Measurements from ENCODE around the gene WWOX. TPM values are rescaled to one million over a fixed set of nuclear protein-coding genes. Genes with fewer than 3 reads are reported as not detected.
"Not testable (repeated sequence)": the region's sequence is repeated elsewhere in the genome, so short reads cannot be mapped to it uniquely, and the experiment has no call there.

The WWOX gene
- total RNA-seq, 1 experiment from 2014 or later, result 18.0 TPM

DNA sequence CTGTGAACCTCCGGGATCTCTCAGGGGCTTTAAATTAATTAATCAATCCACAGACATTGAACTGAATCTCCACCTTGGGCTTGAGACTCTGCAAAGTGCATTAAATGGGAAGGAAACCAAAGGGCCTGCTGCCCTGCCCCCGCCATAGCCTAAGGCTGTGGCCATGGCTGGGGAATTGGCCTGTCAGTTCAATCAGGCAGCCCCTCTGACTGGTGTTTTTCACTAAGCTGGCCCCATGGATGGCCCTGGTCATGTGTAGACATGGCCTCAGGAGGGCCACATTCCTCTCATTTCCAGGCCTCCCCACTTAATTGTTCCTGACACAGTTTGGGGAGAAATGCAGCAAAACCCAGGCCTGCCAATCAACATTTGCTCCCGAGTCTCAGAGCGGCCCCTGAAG, 499.8 kb downstream of the WWOX start:
- DNase-seq (ENCODE audit: low read depth), result no peak

DNA sequence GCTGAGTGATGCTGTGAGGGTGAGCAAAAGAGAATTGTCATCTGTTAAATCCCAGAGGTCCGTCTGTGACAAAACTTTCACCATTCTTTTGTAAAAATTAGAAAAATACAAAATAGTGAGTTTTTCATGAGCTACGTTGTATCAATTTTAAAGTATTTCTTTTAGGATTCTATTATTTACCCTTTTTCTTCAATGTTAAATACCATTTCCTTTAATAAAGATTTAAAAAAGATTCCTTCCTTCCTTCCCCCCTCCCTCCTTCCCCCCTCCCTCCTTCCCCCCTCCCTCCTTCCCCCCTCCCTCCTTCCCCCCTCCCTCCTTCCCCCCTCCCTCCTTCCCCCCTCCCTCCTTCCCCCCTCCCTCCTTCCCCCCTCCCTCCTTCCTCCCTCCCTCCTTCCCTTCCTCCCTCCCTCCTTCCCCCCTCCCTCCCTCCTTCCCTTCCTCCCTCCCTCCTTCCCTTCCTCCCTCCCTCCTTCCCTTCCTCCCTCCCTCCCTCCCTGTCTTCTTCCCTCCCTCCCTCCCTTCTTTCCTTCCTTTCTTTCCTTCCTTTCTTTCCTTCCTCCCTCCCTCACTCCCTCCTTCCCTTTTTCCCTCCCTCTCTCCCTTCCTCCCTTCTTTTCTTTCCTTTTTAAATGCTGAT, 505.1 kb downstream of the WWOX start:
- not testable (repeated sequence) for DNase-seq (ENCODE audit: low read depth)

DNA sequence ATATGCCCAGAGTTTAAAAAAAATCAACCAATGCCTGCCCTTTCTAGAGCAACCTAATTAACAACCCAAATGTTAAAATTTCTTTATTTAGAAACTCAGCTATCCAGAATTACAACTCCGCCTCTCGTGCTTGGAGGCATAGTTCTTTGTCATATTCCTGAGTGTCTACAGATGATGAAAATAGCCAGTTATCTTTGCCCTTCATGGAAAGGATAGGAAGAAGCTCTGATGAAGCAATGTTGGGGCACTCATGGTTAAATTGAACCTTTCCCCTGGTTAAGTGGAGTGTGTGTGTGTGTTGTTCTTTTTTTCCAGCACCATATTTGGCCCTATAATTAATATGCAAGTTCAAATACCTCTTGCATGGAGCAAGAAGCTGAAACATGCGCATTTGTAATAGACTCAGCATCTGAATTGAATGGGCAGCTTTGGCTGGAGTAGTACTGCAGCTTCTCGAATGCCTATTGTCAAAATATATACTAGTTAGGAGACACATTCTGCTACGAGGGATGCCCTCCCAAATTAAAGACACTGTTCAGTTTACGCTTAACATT, 506.2 kb downstream of the WWOX start:
- DNase-seq (ENCODE audit: low read depth), result no peak

DNA sequence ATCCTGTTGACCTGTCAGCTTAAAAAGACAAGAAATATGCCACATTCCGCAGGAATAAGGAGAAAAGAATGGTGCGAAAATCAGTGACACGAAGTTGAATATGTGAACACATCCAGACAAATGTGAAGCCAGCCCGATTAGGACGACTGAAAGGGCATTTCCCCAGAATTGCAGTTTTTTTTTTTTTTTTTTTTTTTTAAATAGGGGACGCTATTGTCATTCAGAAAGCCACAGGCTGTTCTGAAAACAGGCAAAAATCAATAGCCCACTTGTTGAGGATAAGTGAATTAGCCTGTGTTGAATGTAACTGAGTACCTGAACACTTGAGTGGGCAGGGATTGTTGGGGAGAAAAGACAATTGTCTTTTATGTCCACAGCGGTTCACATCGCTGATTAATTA, 507.1 kb downstream of the WWOX start:
- DNase-seq (ENCODE audit: low read depth), result no peak

DNA sequence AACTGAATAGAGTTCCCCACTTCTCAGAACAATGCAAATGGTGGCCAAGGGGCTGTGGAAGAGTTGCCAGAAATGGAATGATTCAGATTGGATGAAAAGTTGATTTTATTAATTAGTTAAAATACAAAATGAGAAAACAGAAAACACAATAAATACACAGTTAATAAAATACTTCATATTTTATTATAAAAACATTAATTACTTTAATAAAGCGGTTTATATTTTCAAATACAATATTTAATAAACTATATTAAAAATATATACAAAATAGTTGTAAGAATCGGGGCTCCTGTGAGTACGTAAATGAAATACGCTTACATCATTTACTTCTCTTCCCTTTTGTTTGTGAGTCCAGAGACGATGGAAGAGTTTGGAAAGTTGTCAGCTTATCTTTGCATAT, 507.6 kb downstream of the WWOX start:
- no peak for DNase-seq (ENCODE audit: low read depth)

DNA sequence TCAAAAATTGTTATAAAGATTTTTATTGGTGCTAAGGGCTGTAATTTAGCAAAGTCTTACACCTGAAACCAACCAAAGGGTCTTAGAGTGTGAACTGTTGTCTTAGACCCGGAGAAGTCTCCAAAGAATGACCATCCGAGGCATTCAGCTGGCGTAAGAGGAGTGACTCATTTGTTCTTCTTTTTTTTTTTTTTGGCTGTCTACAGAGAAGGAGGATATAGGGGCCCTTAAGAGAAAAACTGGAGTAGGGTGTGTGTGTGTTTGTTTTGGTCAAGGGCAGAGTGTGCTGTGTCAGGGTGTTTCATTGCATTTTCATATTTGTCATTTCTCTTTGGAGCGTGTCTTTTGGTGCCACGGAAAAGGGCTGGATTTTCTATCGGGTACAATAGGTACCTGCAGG, 508.0 kb downstream of the WWOX start:
- DNase-seq (ENCODE audit: low read depth), result peak; percentile 21

DNA sequence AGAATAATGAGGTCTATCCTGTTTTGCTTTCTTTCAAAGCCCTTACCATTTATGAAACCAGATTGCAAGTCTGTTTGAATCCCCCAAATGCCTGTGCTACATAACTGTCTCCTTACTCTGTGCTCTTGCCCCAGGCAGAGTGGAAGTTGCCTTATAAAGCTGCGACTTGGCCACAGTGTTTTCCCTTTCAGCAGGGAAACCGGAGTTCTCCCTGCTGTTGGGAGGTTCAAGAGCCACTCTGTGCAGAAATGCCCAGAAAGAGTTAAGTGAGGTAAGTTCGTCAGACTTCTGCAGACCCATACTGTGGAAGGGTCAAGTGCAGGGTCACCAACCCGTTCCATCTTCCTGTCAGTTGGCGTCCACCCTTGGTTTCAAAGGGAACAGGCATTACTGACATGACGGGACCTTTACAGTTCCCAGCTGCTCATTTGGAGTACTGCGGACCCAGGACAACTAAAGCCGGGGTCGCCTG, 508.9 kb downstream of the WWOX start:
- DNase-seq (ENCODE audit: low read depth), result no peak

DNA sequence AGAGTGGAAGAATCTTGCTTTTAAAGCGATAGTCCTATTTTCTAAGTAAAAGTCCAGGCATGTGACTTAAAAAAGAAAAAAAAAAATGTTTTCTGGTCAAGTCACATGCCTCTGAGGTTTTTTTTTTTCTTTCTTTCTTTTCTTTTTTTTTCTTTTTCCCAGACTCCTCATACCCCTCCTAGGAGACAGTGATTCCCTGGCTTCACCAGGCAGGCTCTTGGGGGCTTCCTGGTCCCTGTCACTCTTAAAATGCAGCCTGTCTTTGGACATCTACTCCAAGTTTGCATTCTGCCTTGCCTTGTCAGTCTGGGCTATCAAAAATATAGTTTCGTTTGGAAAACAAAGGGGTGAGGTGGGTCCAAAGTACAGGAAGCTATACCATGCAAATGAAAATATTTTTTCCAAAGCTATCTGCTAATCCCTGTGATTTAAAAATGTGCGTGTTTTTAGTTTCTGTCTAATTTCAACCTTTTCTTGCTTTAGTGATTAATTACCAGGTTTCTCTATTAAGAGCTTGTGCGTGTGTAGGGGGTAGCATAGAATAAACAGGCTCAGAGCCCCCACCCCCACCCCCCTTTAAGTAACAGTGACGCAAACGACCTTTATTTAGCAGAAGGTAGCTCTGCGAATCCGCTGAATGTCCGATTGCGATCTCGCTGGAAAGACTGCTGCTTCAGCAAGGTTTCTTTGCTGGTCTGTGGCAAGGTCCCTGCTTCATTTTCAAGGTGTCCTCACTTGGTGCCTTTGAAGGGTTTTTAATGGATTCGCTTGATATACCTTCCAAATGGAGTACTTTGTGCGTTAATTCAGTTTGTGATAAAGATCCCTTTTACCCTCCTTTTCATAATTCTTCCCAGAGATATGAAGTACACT, 510.2 kb downstream of the WWOX start:
- DNase-seq (ENCODE audit: low read depth), result no peak

DNA sequence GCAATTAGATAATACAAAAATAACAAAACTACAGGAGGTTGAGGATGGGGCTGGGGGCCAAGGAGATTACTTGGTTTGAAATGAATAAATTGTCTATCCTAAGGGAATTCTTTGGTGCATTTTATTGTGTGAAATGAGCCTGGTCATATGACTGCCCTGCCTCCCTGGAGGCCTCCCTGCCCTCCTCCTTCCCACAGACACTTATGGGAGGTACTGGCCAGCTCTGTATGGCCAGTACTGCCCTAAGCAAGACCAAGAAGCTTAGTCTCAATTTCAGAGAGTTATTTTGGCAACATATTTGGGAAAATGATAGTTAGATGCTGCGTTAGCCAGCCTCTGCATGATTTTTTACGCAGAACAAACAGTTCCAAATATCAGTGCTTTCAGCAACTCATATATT, 511.9 kb downstream of the WWOX start:
- no peak for DNase-seq (ENCODE audit: low read depth)

DNA sequence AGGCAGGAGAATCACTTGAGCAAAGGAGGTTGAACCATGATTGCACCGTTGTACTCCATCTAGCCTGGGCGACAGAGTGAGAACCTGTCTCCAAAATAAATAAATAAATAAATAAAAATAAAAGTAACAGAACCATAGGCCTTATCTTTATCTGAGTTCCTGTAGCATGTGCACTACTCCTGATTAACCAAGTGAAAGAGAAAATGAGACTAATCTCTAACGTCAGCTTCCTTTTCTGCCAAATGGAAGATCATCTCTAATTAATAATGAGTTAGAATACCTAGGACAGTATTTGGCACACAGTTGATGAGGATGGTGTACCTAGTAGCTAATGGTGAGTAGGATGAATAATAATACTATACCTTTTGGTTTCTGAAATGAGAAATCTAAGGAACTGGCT, 520.4 kb downstream of the WWOX start:
- no peak for DNase-seq (ENCODE audit: low read depth)

DNA sequence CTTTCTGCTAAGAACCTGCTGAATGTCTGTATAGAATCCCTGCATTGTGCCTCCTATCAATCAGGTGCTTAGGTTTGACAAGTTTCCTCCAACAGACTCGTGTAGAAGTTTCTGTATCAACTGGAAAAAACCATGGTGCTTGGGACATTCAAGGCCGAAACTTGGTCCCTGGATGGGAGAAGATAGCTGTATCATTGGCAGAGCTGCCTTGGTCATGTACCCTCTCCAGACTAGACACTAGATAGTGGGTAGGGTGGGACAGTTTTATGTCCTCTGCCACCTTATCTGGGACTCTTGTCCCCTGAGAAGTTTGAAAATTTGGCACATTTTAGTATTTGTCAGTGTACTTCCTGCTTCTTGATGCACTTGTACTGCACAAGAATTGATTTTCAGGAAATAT, 520.8 kb downstream of the WWOX start:
- no peak for DNase-seq (ENCODE audit: low read depth)

DNA sequence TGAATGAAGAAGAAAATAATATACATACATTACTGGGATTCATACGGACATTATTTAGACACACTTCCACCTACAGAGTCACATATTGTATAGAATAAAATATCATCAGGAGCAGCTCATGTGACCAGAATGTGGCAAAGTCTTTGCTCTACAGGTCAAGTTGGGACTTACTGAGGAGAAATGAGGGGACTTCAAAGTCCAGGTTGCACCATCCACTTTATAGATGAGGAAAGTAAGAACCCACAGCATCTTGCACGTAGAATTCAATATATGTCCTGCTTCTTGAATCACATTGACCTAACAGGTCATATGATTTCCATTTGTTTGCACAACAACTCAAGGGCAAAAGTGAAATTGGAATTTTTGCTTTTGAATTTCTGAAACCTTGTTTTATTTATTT, 524.3 kb downstream of the WWOX start:
- DNase-seq (ENCODE audit: low read depth), result no peak

DNA sequence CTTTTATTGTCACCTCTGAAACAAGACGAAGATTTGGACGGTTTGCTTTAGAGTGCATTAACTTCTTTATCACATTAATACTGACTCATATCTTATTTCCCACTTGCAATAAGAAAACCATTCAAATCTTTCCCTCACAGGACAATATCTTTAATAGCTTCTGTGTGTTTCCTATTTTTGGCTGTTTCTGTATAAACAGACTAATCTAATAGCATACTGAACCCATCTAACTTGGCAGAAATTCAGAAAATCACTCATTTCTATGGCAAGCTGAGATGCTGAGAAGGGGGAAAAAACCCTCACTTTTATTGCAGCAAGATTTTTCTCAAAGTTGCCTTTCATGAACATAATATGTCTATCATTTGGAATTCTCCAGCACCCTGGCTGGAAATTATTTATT, 524.9 kb downstream of the WWOX start:
- no peak for DNase-seq (ENCODE audit: low read depth)

DNA sequence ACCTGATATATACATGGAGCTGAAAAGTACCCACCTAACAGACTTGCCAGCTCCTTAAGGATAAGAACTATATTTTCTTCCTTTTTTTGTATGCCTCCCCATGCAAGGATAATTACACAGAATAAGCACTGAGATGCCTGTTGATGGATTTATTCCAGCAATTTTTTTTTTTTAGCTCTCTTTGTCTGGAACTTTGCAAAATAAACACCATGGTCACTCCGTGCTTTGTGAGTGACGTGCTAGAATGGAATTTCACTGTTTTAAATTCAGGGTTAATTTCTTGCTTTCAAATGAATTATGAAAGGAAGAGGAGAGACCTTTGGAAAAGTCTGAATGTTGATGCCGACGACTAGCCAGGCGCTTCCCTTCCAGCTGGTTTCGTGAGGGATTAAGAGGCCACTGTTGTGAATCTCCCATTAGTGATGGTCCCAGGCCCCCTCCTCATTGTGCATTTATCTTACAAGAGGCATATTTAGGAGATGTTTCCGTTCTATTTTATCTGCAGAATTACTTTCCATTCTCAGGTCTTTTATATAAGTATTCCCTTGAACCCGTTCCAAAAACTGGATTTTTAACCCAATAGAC, 529.1 kb downstream of the WWOX start:
- DNase-seq (ENCODE audit: low read depth), result no peak

DNA sequence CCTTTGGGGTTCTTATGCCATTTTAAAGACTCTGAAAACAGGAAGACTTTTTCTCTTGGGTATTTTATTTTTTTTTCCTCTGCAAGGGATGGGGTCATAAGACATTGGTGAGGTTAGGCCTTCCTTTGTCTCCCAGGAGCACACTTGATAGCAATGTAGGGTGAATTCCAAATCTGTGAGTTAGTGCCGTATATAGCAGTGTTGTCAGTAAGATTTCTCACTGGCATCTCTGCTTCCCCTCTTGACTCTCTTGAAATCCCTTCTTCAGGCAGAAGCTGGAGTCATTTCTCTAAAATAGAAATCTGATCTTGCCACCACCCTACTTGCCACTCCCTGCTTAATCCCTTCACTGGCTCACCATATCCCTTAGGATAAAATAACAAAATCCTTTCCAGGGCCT, 529.7 kb downstream of the WWOX start:
- DNase-seq (ENCODE audit: low read depth), result no peak

DNA sequence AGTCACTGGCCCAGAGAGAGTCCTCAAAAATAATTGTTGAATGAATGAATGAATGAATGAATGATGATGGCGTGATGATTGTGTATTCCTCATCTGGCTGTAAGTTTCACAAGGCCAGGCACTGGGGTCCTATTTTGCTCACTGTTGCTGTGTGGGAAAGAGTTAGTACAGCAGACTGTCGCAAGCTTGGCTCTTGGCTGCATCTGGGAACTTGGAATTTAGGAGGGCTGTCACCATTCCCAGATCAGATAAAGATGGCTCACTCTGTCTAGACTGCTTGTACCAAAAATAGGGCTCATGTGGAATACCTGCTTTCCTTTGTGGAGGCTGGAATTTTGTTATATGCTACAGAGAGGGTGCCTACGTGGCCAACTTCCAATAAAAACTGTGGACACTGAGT, 530.6 kb downstream of the WWOX start:
- DNase-seq (ENCODE audit: low read depth), result no peak

DNA sequence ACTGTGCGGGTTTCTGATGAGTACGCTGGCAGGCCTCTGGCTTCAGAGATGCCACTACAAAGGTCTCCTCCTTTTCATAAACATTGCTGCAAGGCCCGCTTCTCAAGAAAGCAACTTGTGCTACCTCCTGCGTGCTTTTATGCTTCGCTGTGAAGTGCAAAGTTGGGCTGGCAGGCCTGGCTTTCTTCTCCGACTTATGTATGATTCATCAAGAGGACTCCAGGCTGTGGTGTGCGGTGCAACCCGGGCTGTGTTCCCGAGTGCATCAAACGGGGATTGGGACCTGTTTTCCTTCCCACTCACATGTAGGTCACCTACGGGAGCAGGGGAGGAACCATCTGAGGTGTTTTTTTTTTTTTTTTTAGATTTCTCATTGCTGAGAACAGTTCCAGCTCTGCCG, 534.1 kb downstream of the WWOX start:
- peak; percentile 10 for DNase-seq (ENCODE audit: low read depth)

DNA sequence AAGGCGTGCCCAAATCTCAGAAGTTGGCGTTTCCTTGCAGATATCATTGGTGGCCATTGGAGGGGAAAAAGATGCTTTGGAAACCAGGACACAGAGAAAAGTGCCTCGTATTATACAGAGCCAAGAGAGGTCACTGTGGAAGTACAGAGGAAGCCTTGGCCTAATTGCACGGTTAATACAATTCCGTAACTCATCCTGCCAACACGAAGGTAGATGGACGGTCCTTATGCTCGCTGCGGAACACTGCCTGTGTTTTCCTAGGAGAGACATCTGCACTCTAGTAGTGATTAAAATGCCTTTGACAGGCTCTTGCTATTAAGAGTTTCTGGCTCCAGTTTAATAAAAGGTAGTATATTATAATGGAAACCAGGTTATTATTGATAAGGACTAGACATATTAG, 536.4 kb downstream of the WWOX start:
- DNase-seq (ENCODE audit: low read depth), result no peak

DNA sequence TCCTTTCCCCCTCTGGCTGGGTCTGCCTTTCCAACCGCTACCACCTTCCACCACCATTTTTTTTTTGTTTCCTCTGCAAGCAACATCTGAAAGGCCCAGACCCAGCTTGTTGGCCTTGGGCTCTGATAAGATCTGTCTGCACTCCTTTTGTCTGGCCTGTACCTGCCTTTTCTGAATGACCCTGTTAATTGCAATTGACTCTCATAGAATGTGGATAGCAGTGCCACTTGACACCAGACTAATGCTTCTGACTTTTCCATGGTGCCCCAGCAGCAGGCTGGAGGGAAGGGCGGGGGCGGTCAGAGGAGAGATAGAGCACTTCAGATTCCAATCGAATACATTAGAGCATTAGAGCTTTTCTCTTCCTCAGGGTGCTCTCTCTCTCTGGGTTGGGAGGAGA, 538.9 kb downstream of the WWOX start:
- no peak for DNase-seq (ENCODE audit: low read depth)

DNA sequence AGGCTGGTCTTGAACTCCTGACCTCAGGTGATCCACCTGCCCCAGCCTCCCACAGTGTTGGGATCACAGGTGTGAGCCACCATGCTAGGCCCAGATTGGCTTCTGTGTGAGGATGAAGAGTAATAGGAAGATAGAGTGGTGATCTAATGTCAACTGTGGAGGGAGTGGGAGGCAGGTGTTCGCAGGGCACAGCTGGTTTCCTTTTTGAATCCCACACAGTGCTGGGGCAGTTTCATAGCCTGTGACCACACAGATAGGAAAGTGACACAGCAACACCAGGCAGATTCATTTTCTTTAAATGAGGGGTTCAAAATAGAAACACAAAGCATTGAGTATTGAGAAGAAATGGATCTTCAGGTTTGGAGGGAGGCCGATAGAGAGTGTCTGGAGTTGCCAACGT, 540.3 kb downstream of the WWOX start:
- no peak for DNase-seq (ENCODE audit: low read depth)

DNA sequence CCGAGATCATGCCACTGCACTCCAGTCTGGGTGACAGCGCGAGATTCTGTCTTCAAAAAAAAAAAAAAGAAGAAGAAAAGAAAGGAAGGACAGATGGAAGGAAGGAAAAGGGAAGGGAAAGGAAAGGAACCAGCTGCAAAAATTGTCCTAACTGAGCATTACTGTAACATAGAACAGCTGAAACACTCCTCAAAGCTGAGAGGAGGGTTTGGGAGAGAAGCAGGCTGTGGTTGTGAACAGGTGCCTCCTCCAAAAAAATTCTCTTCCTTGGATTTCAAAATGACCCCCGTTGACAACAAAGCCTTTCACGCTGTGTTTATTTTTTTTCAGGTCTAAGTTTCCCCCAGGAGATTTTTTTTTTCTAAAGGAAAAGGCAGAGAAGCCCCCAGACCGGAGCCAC, 541.4 kb downstream of the WWOX start:
- DNase-seq (ENCODE audit: low read depth), result no peak

DNA sequence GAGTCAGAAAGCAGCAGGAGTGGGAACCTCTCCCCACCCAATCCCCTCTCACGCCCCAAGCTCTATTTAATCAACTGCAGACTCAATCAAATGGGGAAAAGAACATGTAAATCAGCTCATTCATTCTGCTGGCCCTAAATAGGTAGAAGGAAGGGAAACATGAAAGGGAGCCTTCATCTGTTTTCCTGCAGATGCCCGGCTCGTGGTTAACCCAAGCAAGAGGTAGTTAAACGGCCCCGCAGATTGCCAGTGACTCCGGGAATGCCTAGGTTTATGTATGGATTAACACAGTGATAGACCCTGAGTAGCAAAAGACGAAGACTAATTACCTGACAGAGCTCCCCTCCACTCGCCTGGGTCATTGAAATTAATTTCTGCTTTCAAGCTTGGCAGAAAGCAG, 542.0 kb downstream of the WWOX start:
- no peak for DNase-seq (ENCODE audit: low read depth)
